Hepatocyte (in vitro differentiated cells): ENCODE data around the gene TRMT1.

Experiments used
- CTCF ChIP-seq: fragments of 200-600 bp; sonication (generic); IDR thresholded peaks from 2 replicates; pipeline ENCODE4 v1.5.1; 2016; ENCODE audit warnings: antibody characterized with exemption, mild to moderate bottlenecking; ENCODE audit not compliant: poor library complexity
- EZH2phosphoT487 ChIP-seq: fragments of 200-600 bp; sonication (generic); IDR thresholded peaks from one replicate; pipeline ENCODE4 v1.6.1; 2018; ENCODE audit warnings: antibody characterized with exemption, mild to moderate bottlenecking, low read depth, moderate library complexity; ENCODE audit not compliant: unreplicated experiment, severe bottlenecking

DNA sequence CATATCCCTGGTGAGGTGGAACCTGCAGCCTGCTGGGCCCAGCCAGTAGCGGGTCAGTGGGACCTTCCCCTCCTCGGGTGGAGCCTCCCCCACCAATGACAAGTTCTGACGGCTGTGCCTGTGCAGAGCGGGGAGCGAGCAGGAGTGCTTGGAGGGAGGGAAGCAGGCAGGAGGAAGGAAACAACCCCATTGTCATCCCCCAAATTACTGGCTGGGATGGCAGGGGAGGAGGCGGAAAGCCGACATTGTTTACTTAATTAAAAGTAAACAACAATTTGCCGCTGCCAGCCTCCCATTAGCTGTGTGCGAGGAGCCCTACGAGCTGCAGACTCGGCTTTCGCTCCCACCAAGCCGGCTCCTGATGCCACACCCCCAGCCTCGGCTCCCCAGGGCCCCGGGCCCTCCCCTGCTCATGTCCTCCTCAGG, 59.4 kb downstream of the TRMT1 start:
- TF ChIP-seq CTCF, result no peak
- no peak for TF ChIP-seq EZH2phosphoT487
